HUES48 (cell line): ENCODE data around the gene CD99.

Experiments
- H3K27ac ChIP-seq: one replicate; pipeline ENCODE4 v1.7.0; 2013; ENCODE audit warnings: low read depth, low read length, inconsistent platforms
- H3K27me3 ChIP-seq: 2 replicates; pipeline ENCODE4 v1.6.1; 2013; ENCODE audit warnings: mild to moderate bottlenecking, low read length; ENCODE audit not compliant: control insufficient read depth, insufficient read depth
- H3K36me3 ChIP-seq: 2 replicates; pipeline ENCODE4 v1.6.1; 2013; ENCODE audit warnings: low read length; ENCODE audit not compliant: control insufficient read depth, insufficient read depth
- H3K4me1 ChIP-seq: 2 replicates; pipeline ENCODE4 v1.6.1; 2013; ENCODE audit warnings: mild to moderate bottlenecking, low read length; ENCODE audit not compliant: control insufficient read depth, insufficient read depth
- H3K4me3 ChIP-seq: 2 replicates; pipeline ENCODE4 v1.5.1; 2013; ENCODE audit warnings: mild to moderate bottlenecking, low read depth, low read length
- H3K9ac ChIP-seq: 2 replicates; pipeline ENCODE4 v1.6.1; 2013; ENCODE audit warnings: mild to moderate bottlenecking, low read depth, low read length, moderate library complexity
- H3K9me3 ChIP-seq: 2 replicates; pipeline ENCODE4 v1.6.1; 2013; ENCODE audit warnings: low read length; ENCODE audit not compliant: control insufficient read depth, insufficient read depth

The CD99 gene

DNA sequence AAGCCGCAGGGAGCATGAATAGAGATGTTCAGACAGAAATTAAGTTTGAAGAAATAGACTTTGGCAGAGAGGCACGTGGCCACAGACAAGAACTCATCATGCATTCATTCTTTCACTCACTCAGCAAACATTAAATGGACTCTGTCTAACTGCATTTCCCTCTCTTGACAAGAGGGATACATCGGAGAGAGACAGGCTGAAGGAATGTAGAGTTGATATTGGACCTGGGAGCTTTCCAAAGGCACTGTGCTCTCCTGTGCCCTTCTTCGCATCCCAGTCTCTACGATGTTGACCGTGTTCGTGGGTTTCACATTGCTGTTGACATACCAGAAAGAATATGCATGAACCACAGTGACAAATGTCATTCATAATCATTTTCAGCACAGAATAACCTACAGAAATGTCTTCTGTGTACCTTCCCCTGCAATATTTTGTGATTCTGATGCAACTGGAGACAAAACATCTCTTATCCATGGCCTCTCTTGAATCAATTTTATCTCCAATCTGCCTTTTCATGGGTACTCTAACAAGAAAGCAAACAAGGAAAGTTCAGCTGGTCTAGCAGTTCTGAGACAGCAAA is 34.7 kb upstream of the CD99 start:
- no peak overlapping the region for H3K4me3 ChIP-seq
- H3K9me3 ChIP-seq, result no peaks in the 10 kb centered on the region
- no peak overlapping the region for H3K9ac ChIP-seq
- 0 out of 2 replicates have a peak, but pooled peaks cover 3% of the 10 kb centered on the region for H3K36me3 ChIP-seq
- no peak overlapping the region for H3K27ac ChIP-seq
- H3K4me1 ChIP-seq, result no peaks in the 10 kb centered on the region
- H3K27me3 ChIP-seq, result no peaks in the 10 kb centered on the region

DNA sequence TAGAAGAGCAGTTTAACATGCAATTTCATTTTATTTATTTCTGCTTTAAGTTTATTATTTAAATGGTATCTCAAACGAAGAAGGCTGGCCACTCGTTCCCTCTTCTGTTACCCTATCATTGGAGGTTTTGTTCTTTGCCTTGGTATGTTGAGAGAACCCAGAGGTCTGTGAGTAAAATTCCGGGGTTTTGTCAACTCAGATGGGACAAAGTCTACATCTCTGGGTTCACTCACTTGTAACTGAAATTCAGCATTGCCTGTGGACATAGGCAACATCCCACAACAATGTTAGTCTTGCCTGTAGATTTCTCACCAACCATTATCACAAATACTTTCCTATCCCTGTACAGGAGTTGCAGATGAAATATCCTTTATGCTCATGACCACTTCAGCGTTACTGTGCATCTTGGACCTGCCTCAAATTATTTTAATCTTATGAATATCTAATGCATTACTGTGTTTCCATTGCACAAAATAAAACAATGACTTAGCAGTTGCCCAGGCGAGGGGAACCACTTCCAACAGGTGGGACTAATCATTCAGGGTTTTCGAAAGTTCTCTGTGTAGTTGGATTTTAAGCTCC is 33.5 kb upstream of the CD99 start:
- Histone ChIP-seq H3K27ac (no peak overlapping the region), H3K9me3 (no peaks in the 10 kb centered on the region), H3K4me1 (no peaks in the 10 kb centered on the region), H3K27me3 (no peaks in the 10 kb centered on the region), H3K4me3 (no peak overlapping the region), H3K9ac (no peak overlapping the region), H3K36me3 (0 out of 2 replicates have a peak, but pooled peaks cover 3% of the 10 kb centered on the region)

- H3K9me3 ChIP-seq, result no peaks in the 10 kb centered on the region
- H3K27ac ChIP-seq, result no peak overlapping the region
Measured at GRCh38 chrX:2658585-2659292, 32.4 kb upstream of the CD99 start.

DNA sequence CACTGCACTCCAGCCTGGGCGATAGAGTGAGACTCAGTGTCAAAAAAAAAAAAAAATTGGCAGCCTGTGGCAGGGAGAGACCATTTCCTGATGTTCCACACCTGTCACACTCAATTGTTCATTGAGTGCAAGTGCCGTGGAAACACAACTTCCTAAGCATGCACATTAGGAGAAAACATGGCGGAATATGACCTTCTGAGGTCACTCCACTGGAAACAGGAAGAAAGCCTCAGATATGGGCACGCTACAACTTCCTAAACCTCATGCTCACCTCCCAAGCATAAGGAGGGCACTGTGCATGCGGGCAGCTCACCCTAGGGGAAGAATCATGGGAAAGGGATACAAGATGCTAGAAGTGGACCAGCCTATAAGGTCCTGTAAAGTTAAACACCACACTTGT is 28.5 kb upstream of the CD99 start:
- Histone ChIP-seq H3K4me1 (no peaks in the 10 kb centered on the region), H3K27me3 (no peaks in the 10 kb centered on the region), H3K36me3 (0 out of 2 replicates have a peak, but pooled peaks cover 3% of the 10 kb centered on the region), H3K27ac (no peak overlapping the region), H3K4me3 (no peak overlapping the region), H3K9ac (no peak overlapping the region), H3K9me3 (no peaks in the 10 kb centered on the region)

More at GRCh38 chrX:2658585-2659292, 32.4 kb upstream of the CD99 start:
- no peaks in the 10 kb centered on the region for H3K27me3 ChIP-seq
- H3K36me3 ChIP-seq, result 0 out of 2 replicates have a peak, but pooled peaks cover 3% of the 10 kb centered on the region
- H3K4me1 ChIP-seq, result no peaks in the 10 kb centered on the region
- no peak overlapping the region for H3K9ac ChIP-seq
- no peak overlapping the region for H3K4me3 ChIP-seq

DNA sequence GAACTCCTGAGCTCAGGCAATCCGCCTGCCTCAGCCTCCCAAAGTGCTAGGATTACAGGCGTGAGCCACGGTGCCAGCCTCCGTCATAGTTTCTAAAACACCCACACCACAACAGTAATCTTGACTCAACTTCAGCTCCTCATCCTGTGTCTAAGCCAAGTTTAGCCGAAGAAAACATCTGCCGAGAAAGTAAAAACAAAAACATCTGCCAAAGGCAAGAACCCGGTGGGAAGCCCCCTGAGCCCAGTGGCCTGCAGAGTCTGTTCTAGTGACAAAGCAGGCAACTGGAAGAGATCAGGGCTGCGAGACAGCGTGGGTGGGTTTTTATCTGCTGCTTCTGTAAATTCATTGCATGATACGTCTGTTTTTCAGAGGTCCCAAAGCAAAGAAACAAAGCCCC is 26.6 kb upstream of the CD99 start:
- Histone ChIP-seq H3K9ac (no peak overlapping the region), H3K4me3 (no peak overlapping the region), H3K27me3 (no peaks in the 10 kb centered on the region), H3K27ac (peak overlapping the region; percentile 5), H3K9me3 (no peaks in the 10 kb centered on the region), H3K36me3 (no peaks in the 10 kb centered on the region), H3K4me1 (no peaks in the 10 kb centered on the region)

- Histone ChIP-seq H3K27me3 (no peaks in the 10 kb centered on the region), H3K4me1 (no peaks in the 10 kb centered on the region), H3K4me3 (no peak overlapping the region), H3K36me3 (no peaks in the 10 kb centered on the region), H3K9me3 (no peaks in the 10 kb centered on the region), H3K27ac (no peak overlapping the region), H3K9ac (no peak overlapping the region)
Measured at GRCh38 chrX:2665387-2666304, 25.4 kb upstream of the CD99 start.

DNA sequence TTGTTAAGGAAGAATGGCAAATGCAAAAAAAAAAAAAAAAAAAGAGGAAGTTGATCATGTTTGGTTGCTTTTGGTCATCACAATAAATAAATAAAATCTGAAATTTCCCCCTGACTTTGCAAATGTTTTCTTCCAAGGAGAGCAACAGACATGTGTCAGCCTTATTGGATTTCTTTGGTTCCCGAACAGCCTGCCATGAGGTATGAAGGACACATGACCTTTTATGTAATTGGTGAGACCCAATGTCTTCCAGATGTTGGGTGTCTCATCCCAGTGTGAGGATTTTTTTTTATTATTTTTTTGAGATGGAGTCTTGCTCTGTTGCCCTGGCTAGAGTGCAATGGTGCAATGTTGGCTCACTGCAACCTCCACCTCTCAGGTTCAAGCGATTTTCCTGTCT is 24.6 kb upstream of the CD99 start:
- no peak overlapping the region for H3K4me3 ChIP-seq

GRCh38 chrX:2670978-2671377 is 20.1 kb upstream of the CD99 start:
- no peak overlapping the region for H3K27ac ChIP-seq
- H3K9me3 ChIP-seq, result no peaks in the 10 kb centered on the region
- no peaks in the 10 kb centered on the region for H3K4me1 ChIP-seq
- no peaks in the 10 kb centered on the region for H3K36me3 ChIP-seq
- no peaks in the 10 kb centered on the region for H3K27me3 ChIP-seq
- no peak overlapping the region for H3K4me3 ChIP-seq
- H3K9ac ChIP-seq, result no peak overlapping the region

More for the DNA sequence above, 24.6 kb upstream of the CD99 start:
- no peak overlapping the region for H3K27ac ChIP-seq
- H3K9me3 ChIP-seq, result no peaks in the 10 kb centered on the region
- no peaks in the 10 kb centered on the region for H3K4me1 ChIP-seq
- H3K27me3 ChIP-seq, result no peaks in the 10 kb centered on the region
- no peaks in the 10 kb centered on the region for H3K36me3 ChIP-seq
- H3K9ac ChIP-seq, result no peak overlapping the region

GRCh38 chrX:2672084-2672483 is 19.0 kb upstream of the CD99 start:
- Histone ChIP-seq H3K36me3 (no peaks in the 10 kb centered on the region), H3K27me3 (no peaks in the 10 kb centered on the region), H3K9me3 (no peaks in the 10 kb centered on the region), H3K9ac (no peak overlapping the region), H3K4me3 (no peak overlapping the region), H3K4me1 (no peaks in the 10 kb centered on the region), H3K27ac (no peak overlapping the region)

- Histone ChIP-seq H3K4me3 (no peak overlapping the region), H3K9me3 (no peaks in the 10 kb centered on the region), H3K27ac (no peak overlapping the region), H3K4me1 (no peaks in the 10 kb centered on the region), H3K27me3 (no peaks in the 10 kb centered on the region), H3K36me3 (no peaks in the 10 kb centered on the region), H3K9ac (no peak overlapping the region)
Measured at GRCh38 chrX:2673611-2674010, 17.5 kb upstream of the CD99 start.
